Mesenchymal stem cell (in vitro differentiated cells and primary cell): ENCODE results near the gene KRT23.

ENCODE experiments used
- DNase-seq: peaks from one replicate; pipeline ENCODE4 v3.0.0-alpha.2; 2013
- H2AFZ ChIP-seq: one replicate; pipeline ENCODE4 v1.6.1; 2013; ENCODE audit warnings: low read depth, mild to moderate bottlenecking, control low read depth, inconsistent platforms, low read length, moderate library complexity
- H2AK5ac ChIP-seq: 2 replicates; pipeline ENCODE4 v1.6.1; 2013; ENCODE audit warnings: low read length, moderate library complexity, mild to moderate bottlenecking, inconsistent platforms; ENCODE audit not compliant: severe bottlenecking
- H2BK120ac ChIP-seq: one replicate; pipeline ENCODE4 v1.6.1; 2013; ENCODE audit warnings: low read depth, mild to moderate bottlenecking, inconsistent platforms, low read length, moderate library complexity
- H2BK12ac ChIP-seq, 2 experiments: one replicate each; pipeline ENCODE4 v1.6.1; 2013; ENCODE audit warnings: inconsistent platforms in 2 of 2, low read length in 2 of 2, mild to moderate bottlenecking in 2 of 2, moderate library complexity in 2 of 2, control low read depth in 1 of 2
- H2BK15ac ChIP-seq: one replicate; pipeline ENCODE4 v1.6.1; 2013; ENCODE audit warnings: mild to moderate bottlenecking, low read depth, inconsistent platforms; ENCODE audit not compliant: poor library complexity, severe bottlenecking
- H2BK5ac ChIP-seq: 2 replicates; pipeline ENCODE4 v1.6.1; 2013; ENCODE audit warnings: low read depth, mild to moderate bottlenecking, low read length, control low read depth, inconsistent platforms; ENCODE audit not compliant: poor library complexity, severe bottlenecking
- H3K14ac ChIP-seq, 2 experiments: one replicate each; pipeline ENCODE4 v1.6.1; 2013; ENCODE audit warnings: inconsistent platforms in 2 of 2, low read length in 2 of 2, control low read depth in 1 of 2, mild to moderate bottlenecking in 1 of 2, moderate library complexity in 1 of 2
- H3K18ac ChIP-seq, 2 experiments: one replicate each; pipeline ENCODE4 v1.6.1; 2013; ENCODE audit warnings: inconsistent platforms in 2 of 2, low read length in 2 of 2, control low read depth in 1 of 2, low read depth in 1 of 2, mild to moderate bottlenecking in 1 of 2
- H3K23ac ChIP-seq, 2 experiments: one replicate each; pipeline ENCODE4 v1.6.1; 2013; ENCODE audit warnings: inconsistent platforms in 2 of 2, low read length in 2 of 2, mild to moderate bottlenecking in 2 of 2, moderate library complexity in 2 of 2, control low read depth in 1 of 2
- H3K27ac ChIP-seq: 2 replicates; pipeline ENCODE4 v1.5.1; 2013; ENCODE audit warnings: mild to moderate bottlenecking, moderate library complexity, low read length, control low read depth, inconsistent platforms; ENCODE audit not compliant: poor library complexity, severe bottlenecking
- H3K27me3 ChIP-seq, 2 experiments: 2 replicates each; pipeline versions ENCODE4 v1.6.1 to v1.7.0; 2013; ENCODE audit warnings: low read length in 2 of 2, mild to moderate bottlenecking in 2 of 2, moderate library complexity in 2 of 2, control low read depth in 1 of 2, inconsistent platforms in 1 of 2; ENCODE audit not compliant: control insufficient read depth in 1 of 2, insufficient read depth in 1 of 2
- H3K36me3 ChIP-seq, 2 experiments: 2 replicates each; pipeline versions ENCODE4 v1.6.1 to v1.7.0; 2013; ENCODE audit warnings: low read length in 2 of 2, control low read depth in 1 of 2, inconsistent platforms in 1 of 2, low read depth in 1 of 2, mild to moderate bottlenecking in 1 of 2; ENCODE audit not compliant: insufficient read depth in 2 of 2, control insufficient read depth in 1 of 2
- H3K4ac ChIP-seq, 2 experiments: one replicate each; pipeline ENCODE4 v1.6.1; 2013; ENCODE audit warnings: inconsistent platforms in 2 of 2, low read length in 2 of 2, mild to moderate bottlenecking in 2 of 2, moderate library complexity in 2 of 2, control low read depth in 1 of 2, low read depth in 1 of 2
- H3K4me1 ChIP-seq: 2 replicates; pipeline ENCODE4 v1.6.1; 2013; ENCODE audit warnings: low read depth, low read length, control low read depth; ENCODE audit not compliant: control insufficient read depth, insufficient read depth
- H3K4me2 ChIP-seq: 2 replicates; pipeline ENCODE4 v1.6.1; 2013; ENCODE audit warnings: low read length, mild to moderate bottlenecking, inconsistent platforms; ENCODE audit not compliant: poor library complexity, severe bottlenecking
- H3K4me3 ChIP-seq, 2 experiments: 2 replicates each; pipeline versions ENCODE4 v1.5.1 to v1.7.0; 2013; ENCODE audit warnings: low read length in 2 of 2, mild to moderate bottlenecking in 2 of 2, control low read depth in 1 of 2, low read depth in 1 of 2; ENCODE audit not compliant: insufficient read depth in 1 of 2
- H3K79me1 ChIP-seq: replicated peaks from 2 replicates; pipeline ENCODE4 v1.6.1; 2013; ENCODE audit warnings: mild to moderate bottlenecking, control low read depth, low read length, inconsistent platforms; ENCODE audit not compliant: poor library complexity, severe bottlenecking
- H3K9ac ChIP-seq: 2 replicates; pipeline ENCODE4 v1.7.0; 2013; ENCODE audit warnings: mild to moderate bottlenecking, low read length, moderate library complexity
- H3K9me3 ChIP-seq: 2 replicates; pipeline ENCODE4 v1.7.0; 2013; ENCODE audit warnings: mild to moderate bottlenecking, low read length; ENCODE audit not compliant: control insufficient read depth
- H4K8ac ChIP-seq: one replicate; pipeline ENCODE4 v1.6.1; 2013; ENCODE audit warnings: inconsistent platforms, mild to moderate bottlenecking, low read length, moderate library complexity
- H4K91ac ChIP-seq: one replicate; pipeline ENCODE4 v1.6.1; 2013; ENCODE audit warnings: mild to moderate bottlenecking, low read length, inconsistent platforms
- WGBS: methylation state at CpG from one replicate; pipeline ENCODE4 v1.1.7; 2013; ENCODE audit warnings: mixed read lengths; 5-methylcytosine and 5-hydroxymethylcytosine counted together

The KRT23 gene

DNA sequence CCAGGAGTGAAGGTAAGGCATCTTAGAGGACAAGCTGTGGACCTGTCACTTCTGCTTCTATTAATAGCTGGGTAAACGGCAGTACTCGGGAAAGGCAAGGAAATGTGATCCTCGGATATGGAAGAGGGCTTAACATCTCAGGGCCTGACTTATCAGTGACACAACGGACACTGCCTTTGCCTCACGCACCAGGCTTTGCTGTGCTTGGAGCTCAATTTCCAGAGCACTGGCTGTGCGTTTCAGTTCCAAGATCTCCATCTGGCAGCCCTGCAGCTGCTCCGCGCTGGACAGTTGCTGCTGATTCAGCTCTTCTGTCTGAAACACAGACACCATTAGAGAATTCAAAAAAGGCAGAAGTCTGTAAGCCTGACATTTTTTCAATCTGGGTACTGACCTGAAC, 43.1 kb upstream of the KRT23 start:
- no peak overlapping the region for H3K4me2 ChIP-seq
- H3K18ac ChIP-seq, result no peak overlapping the region
- H3K27ac ChIP-seq, result no peak overlapping the region
- H2AK5ac ChIP-seq, result no peak overlapping the region
- no peak overlapping the region for H2BK12ac ChIP-seq
- H2AFZ ChIP-seq, result no peak overlapping the region
- H3K79me1 ChIP-seq, result no peaks in the 10 kb centered on the region
- H3K23ac ChIP-seq, result no peak overlapping the region
- no peak overlapping the region for H4K91ac ChIP-seq
- peak overlapping the region; percentile 65 for H3K9ac ChIP-seq
- peak overlapping the region in 1 of 2 experiments; percentile 50 for H3K4me3 ChIP-seq
- H2BK120ac ChIP-seq, result no peak overlapping the region
- H3K27me3 ChIP-seq, result no peaks in the 10 kb centered on the region
- 17% methylated on average over 8 of the region's 8 CpGs for whole genome bisulfite sequencing
- H4K8ac ChIP-seq, result no peak overlapping the region
- peaks cover 8% of the 10 kb centered on the region for H3K4me1 ChIP-seq
- H2BK5ac ChIP-seq, result no peak overlapping the region
- no peaks in the 10 kb centered on the region for H3K9me3 ChIP-seq
- no peaks in the 10 kb centered on the region for H3K36me3 ChIP-seq
- H3K4ac ChIP-seq, result no peak overlapping the region
- no peak overlapping the region for H2BK15ac ChIP-seq
- DNase-seq, result peak; percentile 33
- H3K14ac ChIP-seq, result no peak overlapping the region

- Histone ChIP-seq H3K27me3 (no peaks in the 10 kb centered on the region), H2BK15ac (no peak overlapping the region)
- 76% methylated on average over 3 of the region's 3 CpGs for WGBS
Measured at GRCh38 chr17:40980117-40980516, 42.7 kb upstream of the KRT23 start.

DNA sequence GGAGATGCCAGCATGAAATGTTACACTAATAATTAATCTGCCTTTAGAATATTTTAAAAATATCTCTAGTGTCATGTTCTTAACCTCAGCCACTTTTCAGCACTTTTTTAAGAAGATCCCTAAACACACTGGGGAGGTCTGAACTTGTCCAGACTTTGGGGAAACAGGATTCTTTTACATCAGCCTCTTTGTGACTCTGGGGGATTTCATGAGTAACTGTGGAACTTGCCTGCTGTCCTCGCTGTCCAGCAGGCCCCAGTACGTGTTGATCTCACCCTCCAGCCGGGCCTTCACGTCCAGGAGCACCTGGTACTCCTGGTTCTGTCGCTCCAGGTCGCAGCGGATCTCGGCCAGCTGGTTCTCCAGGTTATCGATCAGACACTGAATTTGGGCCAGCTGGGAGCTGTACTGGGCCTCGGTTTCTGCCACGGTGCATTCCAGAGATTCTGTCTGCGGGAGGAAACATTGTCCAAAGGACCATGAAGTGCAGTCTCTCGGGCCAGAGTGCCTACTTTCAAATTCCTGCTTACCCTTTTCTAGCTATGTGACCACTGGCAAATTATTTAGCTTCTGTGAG, 41.2 kb upstream of the KRT23 start:
- peaks cover 8% of the 10 kb centered on the region for H3K4me1 ChIP-seq
- H3K27ac ChIP-seq, result no peak overlapping the region
- H3K4me3 ChIP-seq, result no peak overlapping the region
- H3K9me3 ChIP-seq, result no peaks in the 10 kb centered on the region
- H3K4ac ChIP-seq, result no peak overlapping the region
- no peak overlapping the region for H3K9ac ChIP-seq
- H3K36me3 ChIP-seq, result no peaks in the 10 kb centered on the region
- H2BK15ac ChIP-seq, result no peak overlapping the region
- no peak overlapping the region for H2BK5ac ChIP-seq
- H2BK120ac ChIP-seq, result no peak overlapping the region
- no peak overlapping the region for H4K8ac ChIP-seq
- no peak overlapping the region for H3K4me2 ChIP-seq
- no peak overlapping the region for H4K91ac ChIP-seq
- 92% methylated on average over 13 of the region's 13 CpGs for WGBS
- H3K14ac ChIP-seq, result no peak overlapping the region
- no peaks in the 10 kb centered on the region for H3K27me3 ChIP-seq
- no peak overlapping the region for H2BK12ac ChIP-seq
- H2AK5ac ChIP-seq, result no peak overlapping the region
- DNase-seq, result no peak
- H3K79me1 ChIP-seq, result no peaks in the 10 kb centered on the region
- no peak overlapping the region for H2AFZ ChIP-seq
- H3K23ac ChIP-seq, result no peak overlapping the region
- H3K18ac ChIP-seq, result no peak overlapping the region

More at GRCh38 chr17:40980117-40980516, 42.7 kb upstream of the KRT23 start:
- Histone ChIP-seq H3K14ac (no peak overlapping the region), H3K9me3 (no peaks in the 10 kb centered on the region), H4K8ac (no peak overlapping the region), H2BK5ac (no peak overlapping the region), H2BK12ac (no peak overlapping the region), H3K79me1 (no peaks in the 10 kb centered on the region), H3K18ac (no peak overlapping the region), H4K91ac (no peak overlapping the region), H3K4me1 (peaks cover 8% of the 10 kb centered on the region), H3K36me3 (no peaks in the 10 kb centered on the region), H2AK5ac (no peak overlapping the region), H3K4me3 (peak overlapping the region in 1 of 2 experiments; percentile 50), H3K9ac (peak overlapping the region; percentile 65), H3K27ac (no peak overlapping the region), H3K4me2 (no peak overlapping the region), H2AFZ (no peak overlapping the region), H3K4ac (no peak overlapping the region), H2BK120ac (no peak overlapping the region), H3K23ac (no peak overlapping the region)
- no peak for DNase-seq

- H3K4me1 ChIP-seq, result peaks cover 5% of the 10 kb centered on the region
- no peaks in the 10 kb centered on the region for H3K9me3 ChIP-seq
- no peak overlapping the region for H3K4me3 ChIP-seq
- no peak overlapping the region for H3K4ac ChIP-seq
- no peak overlapping the region for H3K18ac ChIP-seq
- H2BK5ac ChIP-seq, result no peak overlapping the region
- H2BK120ac ChIP-seq, result no peak overlapping the region
- H3K4me2 ChIP-seq, result no peak overlapping the region
- no peak overlapping the region for H3K9ac ChIP-seq
- H4K8ac ChIP-seq, result no peak overlapping the region
- H2AFZ ChIP-seq, result no peak overlapping the region
- no peak for DNase-seq
- H4K91ac ChIP-seq, result no peak overlapping the region
- H3K79me1 ChIP-seq, result no peaks in the 10 kb centered on the region
- no peak overlapping the region for H2BK12ac ChIP-seq
- no peak overlapping the region for H3K23ac ChIP-seq
- no peak overlapping the region for H3K27ac ChIP-seq
- no peaks in the 10 kb centered on the region for H3K27me3 ChIP-seq
- no peak overlapping the region for H2BK15ac ChIP-seq
- H3K36me3 ChIP-seq, result no peaks in the 10 kb centered on the region
- no peak overlapping the region for H3K14ac ChIP-seq
- no peak overlapping the region for H2AK5ac ChIP-seq
Measured at GRCh38 chr17:40975516-40975915, 38.1 kb upstream of the KRT23 start.
